Measurements from ENCODE around the gene DDX25. TPM values are rescaled to one million over a fixed set of nuclear protein-coding genes. Genes with fewer than 3 reads are reported as not detected.
A peak's percentile ranks its signal among the peaks of the same experiment; 100 is the strongest.

The DDX25 gene
- total and polyA plus RNA-seq, 9 of the 15 experiments (the other 6 are each of a cell fraction or from before 2014, with no cell fraction given), result not detected

DNA sequence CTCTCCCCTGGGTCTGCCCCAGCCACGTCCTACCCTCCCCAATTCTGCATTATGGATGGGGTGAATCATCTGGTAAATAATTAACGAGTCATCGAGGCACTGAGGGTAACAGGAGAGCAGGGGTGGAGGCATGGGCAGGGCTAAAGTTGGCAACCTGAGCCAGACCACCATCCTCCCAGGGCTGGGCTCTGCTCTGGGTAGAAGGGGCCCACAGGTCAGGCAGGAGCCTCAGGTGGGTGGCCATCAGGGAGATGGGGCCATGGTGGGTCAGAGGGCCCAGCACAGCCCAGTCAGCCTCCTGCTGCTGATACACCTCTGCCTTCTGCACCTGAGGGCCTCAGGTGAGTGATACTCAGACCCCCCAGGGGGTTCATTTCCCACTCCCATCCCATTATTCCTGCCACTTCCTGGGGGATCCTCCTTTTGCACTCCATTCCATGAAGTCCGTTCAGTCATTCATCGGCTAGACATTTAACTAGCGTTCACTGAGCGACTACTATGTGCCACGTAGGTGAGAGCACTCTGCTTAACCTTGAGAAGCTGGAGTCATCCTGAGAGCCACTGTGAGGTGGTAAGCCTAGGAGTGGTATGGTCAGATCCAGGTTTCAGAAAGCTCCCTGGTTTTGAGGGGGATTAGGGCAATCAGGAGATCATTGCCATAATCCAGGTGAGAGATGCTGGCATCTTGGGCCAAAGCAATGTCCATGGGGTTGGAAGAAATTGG lies 41.7 kb downstream of the DDX25 start, which contains the start of gene VSIG10L2:
VSIG10L2 (plus strand) TSS at position 248 of the 724 bp plus-strand sequence; CDS start at position 260, 12 bp downstream.
- Histone ChIP-seq H3K4me1 (replicated peaks in 1 of 2; ENCODE audit: control insufficient read depth in 2 of 2, insufficient read depth in 2 of 2, low read length in 2 of 2) (peaks cover 2 to 20% of the 10 kb centered on the region in 2 experiments; a peak in 3 of 5 replicates), H3K9ac (ENCODE audit: insufficient read depth in 1 of 2, low read depth in 2 of 2, low read length in 2 of 2) (0 out of 4 replicates have a peak within 1 kb of the TSS, but pooled peaks of 1 of the 2 experiments have one; percentile 12), H3K4me3 (no peak within 1 kb of the TSS), H3K79me2 (ENCODE audit: control insufficient read depth, insufficient read depth, low read length) (no peaks in the 10 kb centered on the region), H3K27ac (ENCODE audit: extremely low read depth, low read depth, low read length) (no peak within 1 kb of the TSS), H3K9me3 (replicated peaks; ENCODE audit: control insufficient read depth, insufficient read depth, low read depth, low read length) (no peaks in the 10 kb centered on the region), H4K20me1 (replicated peaks; ENCODE audit: control insufficient read depth, insufficient read depth, low read length) (peaks cover 5% of the 10 kb centered on the region), H2AFZ (ENCODE audit: low read depth, low read length) (no peak within 1 kb of the TSS), H3K4me2 (ENCODE audit: insufficient read depth, low read length) (no peak within 1 kb of the TSS; the same call in 1 of the 2 replicates), H3K27me3 (ENCODE audit: control insufficient read depth in 2 of 2, insufficient read depth in 2 of 2, low read length in 2 of 2) (peaks cover 41 to 83% of the 10 kb centered on the region in 2 experiments), H3K9me1 (ENCODE audit: control insufficient read depth, insufficient read depth, low read length) (no peaks in the 10 kb centered on the region), H3K36me3 (ENCODE audit: control insufficient read depth, insufficient read depth, low read length) (no peaks in the 10 kb centered on the region)
- intact Hi-C loops (cut with micrococcal nuclease) (no loop called here), in situ Hi-C loops (cut with MboI) (no loop called here)
- ChIA-PET CTCF (ENCODE audit: low intra/inter-chr PET ratio) (no interaction called here), POLR2A (interaction anchor here (0.7 to 1.2 kb wide), 2 partner anchors 14 to 21 kb away, joined by 4 read pairs; no protein-coding TSS in a partner anchor)
- TF ChIP-seq, protein P1, sequence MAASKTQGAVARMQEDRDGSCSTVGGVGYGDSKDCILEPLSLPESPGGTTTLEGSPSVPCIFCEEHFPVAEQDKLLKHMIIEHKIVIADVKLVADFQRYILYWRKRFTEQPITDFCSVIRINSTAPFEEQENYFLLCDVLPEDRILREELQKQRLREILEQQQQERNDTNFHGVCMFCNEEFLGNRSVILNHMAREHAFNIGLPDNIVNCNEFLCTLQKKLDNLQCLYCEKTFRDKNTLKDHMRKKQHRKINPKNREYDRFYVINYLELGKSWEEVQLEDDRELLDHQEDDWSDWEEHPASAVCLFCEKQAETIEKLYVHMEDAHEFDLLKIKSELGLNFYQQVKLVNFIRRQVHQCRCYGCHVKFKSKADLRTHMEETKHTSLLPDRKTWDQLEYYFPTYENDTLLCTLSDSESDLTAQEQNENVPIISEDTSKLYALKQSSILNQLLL (CRISPR knock-in tag; IDR thresholded peaks at IDR 0.05; ENCODE audit: borderline replicate concordance), result no peak
- TF ChIP-seq SMARCA5 (IDR thresholded peaks at IDR 0.05), result no peak
- TF ChIP-seq KLF10 (CRISPR knock-in tag; IDR thresholded peaks at IDR 0.05), result no peak
- TF ChIP-seq GTF2E2 (tag; IDR thresholded peaks at IDR 0.05), result no peak
- TF ChIP-seq, protein P2, sequence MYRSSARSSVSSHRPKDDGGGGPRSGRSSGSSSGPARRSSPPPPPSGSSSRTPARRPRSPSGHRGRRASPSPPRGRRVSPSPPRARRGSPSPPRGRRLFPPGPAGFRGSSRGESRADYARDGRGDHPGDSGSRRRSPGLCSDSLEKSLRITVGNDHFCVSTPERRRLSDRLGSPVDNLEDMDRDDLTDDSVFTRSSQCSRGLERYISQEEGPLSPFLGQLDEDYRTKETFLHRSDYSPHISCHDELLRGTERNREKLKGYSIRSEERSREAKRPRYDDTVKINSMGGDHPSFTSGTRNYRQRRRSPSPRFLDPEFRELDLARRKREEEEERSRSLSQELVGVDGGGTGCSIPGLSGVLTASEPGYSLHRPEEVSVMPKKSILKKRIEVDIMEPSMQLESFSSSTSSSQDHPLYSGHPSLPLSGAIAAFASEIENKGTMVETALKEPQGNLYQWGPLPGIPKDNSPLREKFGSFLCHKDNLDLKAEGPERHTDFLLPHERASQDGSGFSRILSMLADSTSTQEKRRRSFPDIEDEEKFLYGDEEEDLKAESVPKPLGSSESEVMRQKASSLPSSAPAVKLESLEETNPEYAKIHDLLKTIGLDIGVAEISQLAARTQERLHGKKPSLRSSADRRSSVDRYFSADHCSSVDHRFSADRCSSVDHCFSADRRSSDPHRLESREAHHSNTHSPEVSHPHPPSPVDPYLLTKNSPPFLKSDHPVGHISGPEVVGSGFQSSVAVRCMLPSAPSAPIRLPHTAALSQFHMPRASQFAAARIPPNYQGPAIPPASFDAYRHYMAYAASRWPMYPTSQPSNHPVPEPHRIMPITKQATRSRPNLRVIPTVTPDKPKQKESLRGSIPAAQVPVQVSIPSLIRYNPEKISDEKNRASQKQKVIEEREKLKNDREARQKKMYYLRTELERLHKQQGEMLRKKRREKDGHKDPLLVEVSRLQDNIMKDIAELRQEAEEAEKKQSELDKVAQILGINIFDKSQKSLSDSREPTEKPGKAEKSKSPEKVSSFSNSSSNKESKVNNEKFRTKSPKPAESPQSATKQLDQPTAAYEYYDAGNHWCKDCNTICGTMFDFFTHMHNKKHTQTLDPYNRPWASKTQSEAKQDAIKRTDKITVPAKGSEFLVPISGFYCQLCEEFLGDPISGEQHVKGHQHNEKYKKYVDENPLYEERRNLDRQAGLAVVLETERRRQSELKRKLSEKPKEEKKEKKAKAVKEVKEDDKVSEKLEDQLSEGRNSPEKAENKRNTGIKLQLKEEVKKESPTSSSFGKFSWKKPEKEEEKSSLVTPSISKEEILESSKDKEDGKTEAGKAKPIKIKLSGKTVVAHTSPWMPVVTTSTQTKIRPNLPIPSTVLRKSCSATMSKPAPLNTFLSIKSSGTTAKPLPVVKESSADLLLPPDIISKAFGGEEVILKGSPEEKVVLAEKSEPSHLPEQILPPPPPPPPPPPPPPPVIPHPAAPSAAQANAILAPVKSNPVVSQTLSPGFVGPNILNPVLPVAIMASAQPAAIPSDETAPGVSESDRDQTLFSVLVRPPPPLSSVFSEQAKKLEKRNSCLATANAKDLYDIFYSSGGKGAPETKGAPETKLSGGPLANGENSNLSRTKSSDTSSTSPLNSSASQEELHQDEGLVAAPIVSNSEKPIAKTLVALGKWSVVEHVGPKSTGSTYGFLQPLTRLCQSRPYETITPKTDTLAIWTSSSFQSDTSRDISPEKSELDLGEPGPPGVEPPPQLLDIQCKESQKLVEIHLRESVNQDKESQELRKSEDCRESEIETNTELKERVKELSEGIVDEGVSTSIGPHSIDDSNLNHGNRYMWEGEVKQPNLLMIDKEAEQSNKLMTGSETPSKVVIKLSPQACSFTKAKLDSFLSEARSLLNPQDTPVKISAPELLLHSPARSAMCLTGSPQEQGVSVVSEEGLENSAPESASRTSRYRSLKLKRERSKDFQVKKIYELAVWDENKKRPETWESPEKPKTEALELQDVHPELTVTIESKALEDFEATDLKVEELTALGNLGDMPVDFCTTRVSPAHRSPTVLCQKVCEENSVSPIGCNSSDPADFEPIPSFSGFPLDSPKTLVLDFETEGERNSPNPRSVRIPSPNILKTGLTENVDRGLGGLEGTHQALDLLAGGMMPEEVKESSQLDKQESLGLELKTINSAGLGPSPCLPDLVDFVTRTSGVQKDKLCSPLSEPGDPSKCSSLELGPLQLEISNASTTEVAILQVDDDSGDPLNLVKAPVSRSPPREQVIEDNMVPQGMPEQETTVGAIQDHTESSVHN (IDR thresholded peaks at IDR 0.05; ENCODE audit: borderline replicate concordance in 1 of 2, low read depth in 1 of 2), result no peak
- ATAC-seq (no peak), DNase-seq (ENCODE audit: extremely low read depth in 1 of 4, low spot score in 3 of 4) (no peak), FAIRE-seq (no peak)
- 3% methylated on average over 8 of the region's 8 CpGs for WGBS (ENCODE audit: insufficient coverage, low coverage, missing lambda C conversion rate)
- no TSS peak for BruUV-seq (replicated peaks)

Data from K562 (cell line).